HG02973 (cell line): Measurements from ENCODE around the gene VWA3B.
"Not testable (repeated sequence)": the region's sequence is repeated elsewhere in the genome, so short reads cannot be mapped to it uniquely, and the experiment has no call there.

ENCODE experiments used
- ATAC-seq: cut with Tn5 transposase; IDR thresholded peaks from one replicate; pipeline ENCODE4 v1.9.1; 2021; ENCODE audit warnings: moderate library complexity; ENCODE audit not compliant: unreplicated experiment

VWA3B gene

DNA sequence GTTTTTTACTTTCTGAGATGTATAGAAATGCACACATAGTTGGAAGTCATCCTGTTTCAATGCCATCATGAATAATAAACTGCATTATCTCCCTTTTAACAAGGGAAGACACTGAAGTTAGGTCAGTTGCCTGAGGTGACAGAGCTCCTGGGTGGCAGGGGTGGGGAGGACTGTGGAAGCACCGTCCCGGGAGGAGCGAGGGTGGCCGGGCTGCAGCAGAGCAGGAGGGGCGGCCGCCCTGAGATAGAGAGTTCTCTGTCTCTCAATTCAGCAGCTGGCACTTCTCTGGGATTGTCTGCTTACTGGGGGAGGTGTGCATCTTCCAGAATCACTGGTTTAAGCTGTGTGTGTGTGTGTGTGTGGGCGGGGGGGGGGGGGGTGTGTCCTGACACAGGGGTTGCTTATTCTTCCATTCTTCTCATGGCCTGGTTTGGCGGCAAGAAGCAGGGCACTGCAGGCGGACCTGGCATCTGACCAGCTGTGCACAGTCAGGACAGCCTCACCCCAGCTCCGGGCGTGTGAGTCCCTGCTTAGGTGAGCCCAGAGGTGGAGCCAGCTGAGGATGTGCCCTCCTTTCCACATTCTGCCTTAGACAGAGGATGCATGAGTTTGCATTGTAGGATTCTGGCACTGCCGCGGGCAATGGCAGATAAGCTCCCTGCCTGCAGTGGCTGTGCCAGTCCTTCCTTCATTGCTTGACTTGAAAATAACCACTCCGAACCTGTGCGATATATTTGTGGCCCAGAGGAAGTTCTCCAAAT lies 40.4 kb downstream of the VWA3B start:
- ATAC-seq: no peak

DNA sequence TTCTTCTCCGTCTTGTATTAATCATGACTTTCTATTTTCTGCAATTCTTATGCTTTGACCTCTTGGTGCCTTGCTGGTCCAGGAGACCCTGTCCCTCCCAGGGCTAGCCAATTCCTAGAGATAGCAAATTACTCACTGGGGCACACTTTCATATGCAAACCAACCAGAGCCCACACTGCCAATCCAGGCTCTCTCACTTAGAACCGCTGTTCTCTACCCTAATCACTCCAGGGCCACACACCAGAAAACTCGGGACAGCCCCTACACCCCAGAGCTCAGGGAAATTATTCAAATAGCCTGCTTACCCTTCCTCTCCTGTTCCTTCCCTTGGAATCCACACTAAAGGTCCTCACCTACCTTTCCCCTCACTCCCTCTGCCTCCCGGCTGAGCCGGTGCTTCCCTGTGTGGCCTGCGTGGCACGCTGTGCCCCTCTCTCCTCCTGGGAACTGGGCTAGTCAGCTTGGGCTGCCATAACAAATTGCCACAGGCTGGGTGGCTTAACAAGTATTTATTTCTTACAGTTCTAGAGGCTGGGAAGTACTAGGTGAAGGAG lies 41.7 kb downstream of the VWA3B start:
- no peak for ATAC-seq

DNA sequence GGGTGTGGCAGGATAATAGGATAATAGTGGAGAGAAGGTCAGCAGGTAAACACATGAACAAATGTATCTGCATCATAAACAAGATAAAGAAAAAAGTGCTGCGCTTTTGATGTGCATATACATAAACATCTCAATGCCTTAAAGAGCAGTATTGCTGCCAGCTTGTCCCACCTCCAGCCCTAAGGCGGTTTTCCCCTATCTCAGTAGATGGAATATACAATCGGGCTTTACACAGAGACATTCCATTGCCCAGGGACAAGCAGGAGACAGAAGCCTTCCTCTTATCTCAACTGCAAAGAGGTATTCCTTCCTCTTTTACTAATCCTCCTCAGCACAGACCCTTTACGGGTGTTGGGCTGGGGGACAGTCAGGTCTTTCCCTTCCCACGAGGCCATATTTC lies 43.1 kb downstream of the VWA3B start:
- ATAC-seq: not testable (repeated sequence)

DNA sequence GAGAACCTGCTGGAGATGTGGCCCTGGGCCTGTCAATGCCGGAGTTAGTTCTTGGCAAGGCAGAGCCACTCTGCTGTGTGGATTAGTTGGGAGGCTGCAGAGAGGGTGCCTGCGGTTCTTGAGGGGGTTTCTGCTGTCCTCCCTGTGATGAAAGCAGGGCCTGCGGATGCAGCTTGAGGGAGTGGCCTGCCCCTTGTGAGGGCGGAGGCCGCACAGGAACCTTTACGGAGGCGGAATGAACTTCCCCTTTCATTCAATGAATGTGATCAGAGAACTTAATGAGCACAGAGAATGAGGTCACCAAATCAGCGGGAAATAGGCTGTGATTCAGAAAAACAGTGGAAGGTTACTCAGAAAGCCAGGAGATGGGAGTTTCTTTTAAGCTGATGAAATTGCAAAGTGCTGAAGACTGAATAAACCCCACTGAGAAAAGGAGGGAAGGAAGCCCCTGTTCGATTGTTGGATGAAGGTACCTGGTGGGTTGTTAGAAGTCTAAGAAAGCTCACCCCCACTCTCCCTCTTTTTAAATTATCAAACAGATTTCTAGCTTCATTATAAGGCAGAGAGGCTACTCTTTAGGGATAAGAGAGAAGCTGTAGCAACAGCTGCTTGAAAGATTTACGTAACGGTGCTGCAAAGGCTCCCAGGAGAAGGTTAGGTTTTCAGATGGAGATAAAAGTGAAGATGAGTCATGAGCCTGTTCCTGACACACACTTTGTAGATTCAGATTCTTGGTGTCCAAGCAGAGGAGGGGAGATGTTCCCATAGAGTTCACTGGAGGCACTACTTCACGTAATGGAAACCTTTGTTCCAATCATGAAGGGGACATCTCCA lies 47.4 kb downstream of the VWA3B start:
- peak; percentile 70 for ATAC-seq

DNA sequence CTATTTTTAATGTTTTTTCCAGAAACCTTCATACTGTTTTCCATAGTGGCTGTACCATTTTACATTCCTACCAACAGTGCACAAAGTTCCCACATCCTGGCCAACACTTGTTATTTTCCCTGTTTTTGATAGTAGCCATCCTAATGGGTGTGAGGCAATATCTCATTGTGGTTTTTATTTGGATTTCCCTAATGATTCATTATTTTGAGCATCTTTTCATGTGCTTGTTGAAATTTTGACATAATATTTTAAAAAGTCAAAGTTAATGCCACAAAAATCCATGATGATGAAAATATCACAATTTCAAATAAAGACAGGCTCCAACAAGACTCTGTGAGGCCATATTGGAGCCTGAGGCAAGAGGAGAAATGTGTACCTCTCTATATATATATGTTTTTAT lies 50.2 kb downstream of the VWA3B start:
- no peak for ATAC-seq

DNA sequence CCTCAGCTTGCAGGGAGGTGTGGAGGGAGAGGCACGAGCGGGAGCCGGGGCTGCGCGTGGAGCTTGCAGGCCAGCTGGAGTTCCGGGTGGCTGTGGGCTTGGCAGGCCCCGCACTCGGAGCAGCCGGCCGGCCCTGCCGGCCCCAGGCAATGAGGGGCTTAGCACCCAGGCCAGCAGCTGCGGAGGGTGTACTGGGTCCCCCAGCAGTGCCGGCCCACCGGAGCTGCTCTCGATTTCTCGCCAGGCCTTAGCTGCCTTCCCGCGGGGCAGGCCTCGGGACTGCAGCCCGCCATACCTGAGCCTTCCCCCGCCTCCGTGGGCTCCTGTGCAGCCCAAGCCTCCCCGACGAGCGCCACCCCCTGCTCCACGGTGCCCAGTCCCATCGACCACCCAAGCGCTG lies 52.0 kb downstream of the VWA3B start:
- not testable (repeated sequence) for ATAC-seq

DNA sequence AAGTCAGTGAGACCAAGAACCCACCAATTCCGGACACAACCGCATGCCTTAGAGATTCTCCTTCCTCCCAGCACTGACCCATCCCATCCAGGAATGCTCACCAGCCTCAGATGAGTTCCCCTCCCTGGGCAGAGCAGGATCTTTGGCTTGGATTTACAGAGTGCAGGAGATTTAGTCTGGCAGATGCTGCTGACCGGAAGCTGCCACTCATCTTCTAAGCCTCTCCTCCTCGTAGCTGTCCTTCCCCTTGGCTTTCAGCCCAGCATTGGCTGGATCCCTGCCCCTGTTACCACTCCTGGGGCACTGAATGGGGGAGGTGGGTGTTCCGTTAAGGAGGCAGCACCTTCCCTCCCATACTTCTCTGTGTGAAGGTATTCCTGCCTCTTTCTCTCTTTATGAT lies 53.2 kb downstream of the VWA3B start:
- ATAC-seq: no peak

DNA sequence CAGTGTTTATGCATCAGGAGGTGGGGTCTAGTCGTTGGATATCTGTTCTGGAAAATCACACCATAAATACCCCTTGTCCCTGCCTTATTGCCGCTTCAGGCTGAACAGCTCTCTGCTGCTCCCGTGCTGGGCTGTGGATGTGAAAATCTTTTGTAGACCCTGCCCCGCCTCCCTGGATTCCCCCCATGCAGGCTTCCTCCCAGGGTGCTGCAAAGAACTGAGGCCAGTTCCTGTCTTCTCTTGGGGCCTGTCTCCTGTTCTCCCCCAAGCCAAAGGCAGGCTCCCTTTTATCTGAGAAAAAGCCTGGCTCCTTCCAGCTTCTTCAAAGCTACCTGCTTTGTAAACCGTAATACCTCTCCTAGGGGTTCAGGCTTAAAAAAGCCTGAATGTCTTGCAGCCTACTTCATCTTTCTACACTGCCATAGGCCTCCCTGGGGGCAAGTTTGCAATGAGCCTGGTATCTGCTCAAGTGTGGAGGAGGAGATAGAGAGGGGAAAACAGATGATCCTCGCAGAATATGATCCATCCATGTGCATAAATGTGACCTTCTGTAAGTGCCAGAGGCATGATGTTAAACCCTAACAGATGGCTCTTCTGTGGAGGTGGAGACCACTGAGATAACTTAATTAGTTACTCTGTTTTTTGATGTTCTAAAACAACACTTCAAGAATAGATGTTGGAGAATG lies 55.3 kb downstream of the VWA3B start:
- ATAC-seq: no peak

DNA sequence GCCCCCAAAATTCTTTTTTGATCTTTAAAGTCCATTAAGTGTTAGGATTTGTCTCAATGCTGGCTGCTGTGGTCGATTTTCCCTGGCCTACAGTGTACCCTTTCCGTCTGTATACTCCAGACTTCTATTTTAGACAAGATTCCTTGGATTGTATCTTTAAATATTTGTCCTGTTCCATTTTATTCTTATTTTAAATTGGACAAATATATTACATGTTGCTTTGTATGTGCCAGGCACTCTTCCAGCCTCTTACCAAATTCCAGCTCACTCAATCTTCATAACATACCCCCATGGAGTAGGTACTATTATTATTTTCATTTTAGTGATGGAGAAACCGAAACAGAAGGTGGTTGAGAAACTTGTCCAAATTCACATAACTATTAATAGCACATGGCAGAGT lies 58.1 kb downstream of the VWA3B start:
- no peak for ATAC-seq

DNA sequence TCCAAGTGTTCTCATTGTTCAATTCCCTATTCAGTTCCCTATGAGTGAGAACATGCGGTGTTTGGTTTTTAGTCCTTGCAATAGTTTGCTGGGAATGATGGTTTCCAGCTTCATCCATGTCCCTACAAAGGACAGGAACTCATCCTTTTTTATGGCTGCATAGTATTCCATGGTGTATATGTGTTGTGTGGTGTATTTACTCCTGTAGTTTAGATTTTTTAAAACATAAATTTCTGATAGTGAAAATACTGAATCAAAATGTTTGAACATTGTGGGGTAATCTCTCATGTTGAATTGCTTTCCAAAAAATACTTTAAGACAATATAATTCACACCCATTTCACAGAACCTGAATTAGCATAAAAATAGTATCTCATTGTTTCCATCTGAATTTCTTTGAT lies 60.9 kb downstream of the VWA3B start:
- ATAC-seq: not testable (repeated sequence)

DNA sequence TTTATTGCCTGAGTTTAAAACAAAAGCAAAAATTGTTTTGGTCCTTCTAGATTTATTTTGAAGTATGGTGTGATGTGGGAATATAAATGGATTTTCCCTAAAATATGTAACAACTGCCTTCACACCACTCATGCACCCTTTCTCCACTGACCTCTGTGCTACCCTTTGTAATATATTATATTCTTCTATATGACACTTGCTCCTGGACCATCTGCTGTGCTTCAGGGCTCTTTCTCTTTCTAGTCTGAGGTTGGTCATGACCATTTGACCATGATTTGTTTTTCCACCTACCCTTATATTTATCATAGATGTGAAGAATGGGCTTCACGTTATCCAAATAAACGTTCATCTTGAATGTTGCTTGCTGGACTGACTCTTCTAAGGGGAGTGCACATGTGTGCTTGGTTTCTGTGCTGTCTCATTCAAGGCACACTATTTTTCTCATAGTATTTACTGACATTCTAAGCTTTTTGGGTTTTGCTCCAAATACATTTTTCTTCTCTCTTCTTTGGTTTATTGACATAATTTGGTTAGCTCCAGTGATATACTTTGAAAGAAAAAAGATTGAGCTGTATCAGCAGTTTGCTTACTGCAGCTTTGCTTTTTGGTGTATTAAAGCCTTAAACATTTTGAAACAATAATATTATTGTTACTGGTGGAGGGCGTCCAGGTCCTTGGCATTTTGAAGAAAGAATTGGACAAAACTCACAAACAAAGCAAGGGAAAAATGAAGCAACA lies 61.8 kb downstream of the VWA3B start:
- ATAC-seq: no peak

DNA sequence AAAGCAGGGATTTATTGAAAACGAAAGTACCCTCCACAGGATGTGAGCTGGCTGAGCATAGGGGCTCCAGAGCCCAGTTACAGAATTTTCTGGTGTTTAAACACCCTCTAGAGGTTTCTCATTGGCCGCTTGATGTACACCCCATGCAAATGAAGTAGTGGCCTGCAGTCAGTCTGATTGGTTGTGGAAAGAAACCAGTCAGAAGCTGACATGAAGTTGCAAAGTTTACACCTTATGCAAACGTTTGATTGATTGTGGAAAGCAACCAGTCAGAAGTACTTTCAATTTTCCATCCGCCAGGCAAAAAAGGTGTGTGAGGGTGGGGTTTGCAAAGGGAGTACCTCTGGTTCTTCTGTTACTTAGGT lies 62.3 kb downstream of the VWA3B start:
- ATAC-seq: no peak

DNA sequence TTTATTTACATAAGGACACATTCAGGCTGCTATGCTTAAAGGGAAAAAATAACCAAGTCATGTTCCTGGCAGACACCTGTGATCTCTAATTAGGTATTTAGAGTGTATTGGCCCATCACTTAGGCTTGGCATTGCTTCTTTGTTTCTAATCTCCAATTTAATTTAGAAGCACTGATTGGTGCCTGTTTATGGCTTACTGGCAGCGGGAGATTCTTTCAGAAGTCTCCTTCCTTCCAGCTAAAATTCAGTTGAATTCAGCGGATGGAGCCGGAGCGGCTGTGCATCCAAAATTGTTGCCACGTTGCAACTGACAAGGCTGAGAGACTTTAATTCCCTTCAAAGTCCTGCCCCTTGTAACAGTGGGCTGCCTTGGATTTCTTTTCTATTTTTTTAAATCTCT lies 66.5 kb downstream of the VWA3B start:
- no peak for ATAC-seq

DNA sequence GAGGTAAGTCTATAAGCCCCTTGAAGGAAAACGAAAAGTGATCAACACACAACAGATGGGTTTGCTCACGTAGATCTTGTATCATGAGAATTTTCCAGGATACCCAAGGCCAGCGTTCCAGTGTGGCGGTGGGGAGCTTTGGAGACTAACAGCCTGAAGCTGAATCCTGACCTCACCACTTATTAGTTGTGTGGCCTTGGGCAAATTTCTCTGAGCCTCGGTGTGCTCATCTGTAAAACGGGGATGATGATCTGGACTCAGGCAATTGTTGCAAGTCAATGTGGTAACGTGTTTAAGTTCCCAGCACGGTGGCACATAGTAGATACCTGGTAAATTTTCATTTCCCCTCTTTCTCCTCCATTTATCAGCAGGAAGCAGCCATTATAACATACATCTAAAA lies 68.3 kb downstream of the VWA3B start:
- no peak for ATAC-seq

DNA sequence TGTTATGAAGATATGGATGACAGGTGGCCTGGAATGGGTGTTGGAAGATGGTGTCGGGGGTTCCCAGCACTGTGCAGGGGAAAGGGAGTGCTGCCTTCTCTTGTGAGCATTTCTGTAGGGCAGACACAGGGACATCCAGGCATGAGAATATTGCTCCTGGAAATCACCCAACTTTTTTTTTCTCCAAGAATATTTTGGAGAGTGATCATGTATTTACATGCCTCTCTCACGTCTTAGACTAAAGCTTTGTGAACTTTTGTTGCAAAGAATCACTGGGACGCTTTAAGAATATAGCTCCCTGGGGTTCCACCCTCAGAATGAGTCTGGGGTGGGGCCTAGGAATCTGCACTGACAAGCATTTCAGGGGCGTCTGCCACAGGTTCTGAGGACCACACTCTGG lies 68.7 kb downstream of the VWA3B start:
- no peak for ATAC-seq

DNA sequence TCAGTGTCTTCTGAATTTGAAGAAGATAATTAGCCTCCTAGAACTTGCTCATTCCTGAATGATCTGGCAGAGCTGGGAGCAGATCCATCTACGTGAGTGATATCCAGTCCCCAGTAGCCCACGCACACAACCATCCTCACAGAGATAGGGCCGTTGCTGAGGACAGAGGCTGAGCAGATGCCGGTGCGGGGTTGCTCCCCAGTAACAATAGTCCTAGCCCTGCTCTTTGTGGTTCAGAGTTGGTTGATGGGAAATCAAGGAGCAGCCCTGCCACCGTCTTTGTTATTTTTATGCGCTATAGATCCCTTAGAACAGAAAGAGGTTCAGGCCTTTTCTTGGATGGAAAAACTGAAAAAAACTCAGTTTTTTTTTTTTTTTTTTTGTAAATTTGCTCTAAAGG lies 69.3 kb downstream of the VWA3B start:
- ATAC-seq: no peak

DNA sequence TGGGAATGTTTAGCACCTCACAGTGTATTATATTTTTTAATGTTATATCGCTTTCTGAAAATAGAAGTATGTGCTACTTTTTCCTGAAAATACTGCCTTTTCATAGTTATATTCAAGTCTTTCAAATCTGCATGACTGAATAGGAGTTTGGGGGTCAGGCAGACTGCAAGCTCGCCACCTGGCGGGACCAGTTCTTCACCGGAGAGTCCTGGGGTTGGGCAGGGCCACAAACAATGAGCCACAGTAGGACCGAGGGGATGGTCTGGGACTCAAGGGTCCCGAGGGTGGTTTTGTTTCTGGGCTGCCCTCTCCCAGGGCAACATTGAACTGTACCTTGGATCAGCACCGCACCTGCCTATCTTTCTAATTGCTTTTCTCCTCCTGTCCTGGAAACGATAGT lies 70.6 kb downstream of the VWA3B start:
- no peak for ATAC-seq

DNA sequence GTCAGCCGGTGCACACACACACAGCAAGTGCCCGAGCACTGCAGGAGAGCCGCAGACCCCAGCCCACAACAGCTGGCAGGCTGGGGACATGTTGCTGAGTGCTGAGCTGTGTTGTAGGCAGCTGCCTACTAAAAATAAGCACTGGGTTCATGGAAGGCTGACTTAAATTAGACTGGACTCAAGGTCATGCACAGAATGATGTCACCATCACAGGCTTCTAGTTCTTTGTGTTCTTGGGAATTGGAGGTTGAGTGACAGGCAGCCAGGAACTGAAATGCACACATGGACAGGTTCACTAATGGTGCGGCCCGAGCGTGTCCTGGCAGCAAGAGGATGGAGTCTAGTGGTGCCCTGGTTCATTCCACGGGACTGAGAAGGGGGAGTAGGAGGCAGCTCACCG lies 71.3 kb downstream of the VWA3B start:
- no peak for ATAC-seq

DNA sequence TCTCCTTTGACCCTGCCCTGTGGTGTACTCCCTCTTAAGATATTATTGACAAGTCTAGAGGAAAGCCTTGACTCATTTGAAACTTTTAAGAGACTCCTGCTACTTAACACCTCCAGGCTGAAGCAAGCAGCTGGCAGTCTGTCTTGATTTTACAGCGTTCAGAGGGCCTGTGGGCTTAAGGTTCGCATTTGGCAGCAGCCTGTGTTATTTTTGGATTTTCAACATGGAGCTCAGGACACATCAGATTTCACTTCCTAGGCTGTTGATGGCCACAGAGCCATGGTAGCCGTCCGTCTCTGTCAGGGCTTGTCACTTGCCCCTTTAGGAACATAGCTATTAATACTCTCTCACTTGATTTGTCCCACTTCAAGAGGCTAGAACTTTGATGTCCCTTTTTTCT lies 73.6 kb downstream of the VWA3B start:
- no peak for ATAC-seq

DNA sequence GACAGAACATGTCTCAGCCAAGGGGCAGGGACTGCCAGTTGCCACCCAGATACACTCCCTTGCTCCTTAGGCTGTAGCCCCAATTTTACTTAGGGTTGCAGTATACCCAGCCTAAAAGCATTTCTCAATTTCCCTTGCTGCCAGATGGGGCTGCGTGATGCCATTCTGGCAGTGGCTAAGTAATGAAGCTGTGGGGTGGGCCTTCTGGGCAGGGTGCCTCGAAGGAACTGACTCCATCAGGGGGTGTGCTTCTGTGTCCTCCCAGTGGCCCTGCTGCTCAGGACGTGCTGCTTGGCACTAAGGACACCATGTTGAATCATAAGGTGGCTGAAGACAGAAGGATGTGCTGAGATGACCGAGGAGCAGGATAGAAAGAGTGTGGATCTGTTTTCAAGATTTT lies 74.2 kb downstream of the VWA3B start:
- ATAC-seq: no peak

DNA sequence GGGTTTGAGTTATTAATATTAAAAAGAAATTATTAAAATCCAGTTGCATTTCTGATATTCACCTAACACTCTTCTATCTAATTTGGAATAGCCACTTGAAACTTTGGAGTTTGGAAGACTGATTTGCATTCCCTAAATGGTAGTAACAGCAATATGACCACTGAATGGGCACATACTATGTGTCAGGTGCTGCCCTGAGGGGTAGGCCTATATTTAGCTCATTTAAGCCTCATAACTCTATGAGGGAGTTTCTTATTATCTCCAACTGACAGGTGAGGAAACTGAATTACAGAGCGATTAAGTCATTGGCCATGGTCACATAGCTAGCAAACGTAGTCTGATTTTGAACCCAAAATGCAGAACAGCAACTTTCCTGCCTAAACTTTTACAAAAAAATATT lies 77.3 kb downstream of the VWA3B start:
- ATAC-seq: no peak
